IMR-90 (cell line): ENCODE data around the gene KLHL13.

Experiments
- BHLHE40 ChIP-seq: fragments of 150-350 bp; IDR thresholded peaks from 2 replicates; pipeline ENCODE4 v1.6.1; 2016; ENCODE audit warnings: mild to moderate bottlenecking, low read depth, low read length
- CEBPB ChIP-seq: IDR thresholded peaks from 2 replicates; pipeline ENCODE4 v1.6.1; 2012; ENCODE audit warnings: low read depth, low read length, improper control_type of control experiment
- CHD1 ChIP-seq: IDR thresholded peaks from 2 replicates; pipeline ENCODE4 v1.6.1; 2012; ENCODE audit warnings: low read depth, low read length, improper control_type of control experiment
- CTCF ChIP-seq: conservative IDR thresholded peaks from 2 replicates; pipeline ENCODE4 v1.5.1; 2012; ENCODE audit warnings: mild to moderate bottlenecking, low read depth, low read length, improper control_type of control experiment
- ELK1 ChIP-seq: fragments of 150-350 bp; IDR thresholded peaks from 2 replicates; pipeline ENCODE4 v1.6.1; 2016; ENCODE audit warnings: low read depth, mild to moderate bottlenecking, low read length, moderate library complexity, borderline replicate concordance
- MAZ ChIP-seq: IDR thresholded peaks from 2 replicates; pipeline ENCODE4 v1.6.1; 2012; ENCODE audit warnings: low read depth, mild to moderate bottlenecking, low read length, improper control_type of control experiment, moderate library complexity, borderline replicate concordance
- MXI1 ChIP-seq: IDR thresholded peaks from 2 replicates; pipeline ENCODE4 v1.6.1; 2012; ENCODE audit warnings: low read depth, mild to moderate bottlenecking, low read length, moderate library complexity, borderline replicate concordance
- NFE2L2 ChIP-seq: fragments of 150-350 bp; IDR thresholded peaks from 2 replicates; pipeline ENCODE4 v1.6.1; 2016; ENCODE audit warnings: low read depth, mild to moderate bottlenecking, low read length
- POLR2A ChIP-seq: IDR thresholded peaks from 2 replicates; pipeline ENCODE4 v1.6.1; 2012; ENCODE audit warnings: mild to moderate bottlenecking, low read depth, low read length
- RAD21 ChIP-seq: IDR thresholded peaks from 2 replicates; pipeline ENCODE4 v1.6.1; 2012; ENCODE audit warnings: low read length, improper control_type of control experiment
- RCOR1 ChIP-seq: IDR thresholded peaks from 2 replicates; pipeline ENCODE4 v1.6.1; 2012; ENCODE audit warnings: mild to moderate bottlenecking, low read length, improper control_type of control experiment; ENCODE audit not compliant: insufficient replicate concordance
- RFX5 ChIP-seq: IDR thresholded peaks from 2 replicates; pipeline ENCODE4 v1.8.0; 2012; ENCODE audit warnings: low read depth, mild to moderate bottlenecking, low read length, moderate library complexity
- SMC3 ChIP-seq: fragments of 150-350 bp; IDR thresholded peaks from 2 replicates; pipeline ENCODE4 v1.6.1; 2016; ENCODE audit warnings: low read depth, mild to moderate bottlenecking, antibody characterized with exemption, low read length, moderate library complexity
- USF2 ChIP-seq: fragments of 150-350 bp; IDR thresholded peaks from 2 replicates; pipeline ENCODE4 v1.6.1; 2017; ENCODE audit warnings: mild to moderate bottlenecking, antibody characterized with exemption, low read length, low read depth

GRCh38 chrX:118049713-118050112 is 66.9 kb downstream of the KLHL13 start:
- TF ChIP-seq RAD21: no peak
- TF ChIP-seq USF2: no peak
- TF ChIP-seq CTCF: no peak
- TF ChIP-seq RFX5: no peak
- TF ChIP-seq RCOR1: no peak
- no peak for TF ChIP-seq MXI1
- TF ChIP-seq NFE2L2: no peak
- no peak for TF ChIP-seq CHD1
- TF ChIP-seq MAZ: no peak
- TF ChIP-seq POLR2A: no peak
- no peak for TF ChIP-seq BHLHE40
- no peak for TF ChIP-seq CEBPB
- no peak for TF ChIP-seq SMC3
- no peak for TF ChIP-seq ELK1
